Measurements from ENCODE around the gene KRTAP10-1.

Gene KRTAP10-1

GRCh38 chr21:44527983-44528633, 11.9 kb downstream of the KRTAP10-1 start:
- no peak for DNase-seq (ENCODE audit: low spot score)

GRCh38 chr21:44527156-44527982, 12.6 kb downstream of the KRTAP10-1 start:
- no peak for DNase-seq (ENCODE audit: low spot score)

- no peak for DNase-seq (ENCODE audit: low spot score)
Measured at GRCh38 chr21:44526096-44526997, 13.6 kb downstream of the KRTAP10-1 start.

GRCh38 chr21:44525391-44526095, 14.5 kb downstream of the KRTAP10-1 start:
- no peak for DNase-seq (ENCODE audit: low spot score)

GRCh38 chr21:44524414-44525371, 15.3 kb downstream of the KRTAP10-1 start:
- DNase-seq (ENCODE audit: low spot score), result no peak

- no peak for DNase-seq (ENCODE audit: low spot score)
Measured at GRCh38 chr21:44523567-44524413, 16.2 kb downstream of the KRTAP10-1 start.

- DNase-seq (ENCODE audit: low spot score), result no peak
Measured at GRCh38 chr21:44522753-44523204, 17.2 kb downstream of the KRTAP10-1 start.

GRCh38 chr21:44521928-44522752, 17.9 kb downstream of the KRTAP10-1 start:
- DNase-seq (ENCODE audit: low spot score), result no peak

- DNase-seq (ENCODE audit: low spot score), result no peak
Measured at GRCh38 chr21:44521301-44521927, 18.6 kb downstream of the KRTAP10-1 start.

- no peak for DNase-seq (ENCODE audit: low spot score)
Measured at GRCh38 chr21:44520326-44521300, 19.4 kb downstream of the KRTAP10-1 start.

- DNase-seq (ENCODE audit: low spot score), result no peak
Measured at GRCh38 chr21:44519346-44520325, 20.4 kb downstream of the KRTAP10-1 start.

- no peak for DNase-seq (ENCODE audit: low spot score)
Measured at GRCh38 chr21:44518686-44519085, 21.3 kb downstream of the KRTAP10-1 start.

- DNase-seq (ENCODE audit: low spot score), result peak; percentile 91
Measured at GRCh38 chr21:44517175-44517899, 22.7 kb downstream of the KRTAP10-1 start.

- no peak for DNase-seq (ENCODE audit: low spot score)
Measured at GRCh38 chr21:44516828-44517174, 23.2 kb downstream of the KRTAP10-1 start.

- DNase-seq (ENCODE audit: low spot score), result no peak
Measured at GRCh38 chr21:44516342-44516741, 23.7 kb downstream of the KRTAP10-1 start.
